Stimulated activated effector memory CD8-positive, alpha-beta T cell treated with anti-CD3 and anti-CD28 coated beads, Interleukin-12 subunit alpha, Interleukin-12 subunit beta, amount 100 ng/mL, for 72 hours (primary cell): ENCODE results near the gene HIRIP3.
"Not testable (repeated sequence)": the region's sequence is repeated elsewhere in the genome, so short reads cannot be mapped to it uniquely, and the experiment has no call there.

Experiments
- ATAC-seq: fragments of 150-1000 bp; cut with Tn5 transposase; 2 replicates; pipeline ENCODE4 v1.10.0; 2021
- DNase-seq, 2 donors: peaks; one replicate each; pipeline ENCODE4 v3.0.0; 2021 to 2022; ENCODE audit warnings: low spot score in 2 of 2
- H3K27ac Mint-ChIP-seq: one replicate; pipeline ENCODE4 v1.8.0; 2022; ENCODE audit warnings: mild to moderate bottlenecking, mixed read lengths
- H3K36me3 Mint-ChIP-seq: one replicate; pipeline ENCODE4 v1.8.0; 2022; ENCODE audit warnings: mild to moderate bottlenecking, mixed read lengths
- H3K4me1 Mint-ChIP-seq: one replicate; pipeline ENCODE4 v1.8.0; 2022; ENCODE audit warnings: mixed read lengths
- H3K4me3 Mint-ChIP-seq: one replicate; pipeline ENCODE4 v1.8.0; 2022; ENCODE audit warnings: mild to moderate bottlenecking, mixed read lengths
- H3K9me3 Mint-ChIP-seq: one replicate; pipeline ENCODE4 v1.8.0; 2022; ENCODE audit warnings: mixed read lengths

HIRIP3 gene

GRCh38 chr16:29972500-29972899 lies 22.9 kb downstream of the HIRIP3 start:
- peaks cover 58% of the 10 kb centered on the region for H3K36me3 Mint-ChIP-seq
- DNase-seq (no peak), ATAC-seq (no peak)
- peak overlapping the region; percentile 97 for H3K4me3 Mint-ChIP-seq
- peak overlapping the region; percentile 95 for H3K27ac Mint-ChIP-seq
- peaks cover 37% of the 10 kb centered on the region for H3K4me1 Mint-ChIP-seq
- H3K9me3 Mint-ChIP-seq, result no peaks in the 10 kb centered on the region

GRCh38 chr16:29971304-29971703 lies 24.1 kb downstream of the HIRIP3 start:
- DNase-seq, result no peak
- no peak for ATAC-seq
- H3K9me3 Mint-ChIP-seq, result no peaks in the 10 kb centered on the region
- H3K4me1 Mint-ChIP-seq, result peaks cover 25% of the 10 kb centered on the region
- peaks cover 55% of the 10 kb centered on the region for H3K36me3 Mint-ChIP-seq
- no peak overlapping the region for H3K4me3 Mint-ChIP-seq
- peak overlapping the region; percentile 60 for H3K27ac Mint-ChIP-seq

DNA sequence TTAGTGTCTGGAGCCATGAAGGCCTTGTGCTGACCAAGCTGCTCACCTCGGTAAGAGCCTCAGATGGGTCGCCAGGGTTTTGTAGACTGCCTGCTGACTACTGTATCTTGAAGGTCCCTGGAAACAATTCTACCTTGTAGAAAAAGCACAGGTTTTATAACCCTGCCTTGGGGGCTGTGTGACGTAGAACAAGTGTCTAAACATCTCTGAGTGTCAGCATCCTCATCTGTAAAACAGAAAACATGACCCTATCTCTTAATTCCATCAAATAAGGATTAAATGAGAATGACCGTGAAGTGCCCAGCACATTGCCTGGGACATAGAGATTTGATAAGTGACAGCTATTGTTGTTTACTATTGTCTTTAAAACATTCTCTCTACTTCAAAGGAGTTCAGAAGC lies 27.2 kb downstream of the HIRIP3 start:
- H3K4me3 Mint-ChIP-seq, result no peak overlapping the region
- ATAC-seq (no peak), DNase-seq (no peak)
- H3K27ac Mint-ChIP-seq, result no peak overlapping the region
- peaks cover 5% of the 10 kb centered on the region for H3K4me1 Mint-ChIP-seq
- H3K9me3 Mint-ChIP-seq, result no peaks in the 10 kb centered on the region
- peaks cover 41% of the 10 kb centered on the region for H3K36me3 Mint-ChIP-seq

DNA sequence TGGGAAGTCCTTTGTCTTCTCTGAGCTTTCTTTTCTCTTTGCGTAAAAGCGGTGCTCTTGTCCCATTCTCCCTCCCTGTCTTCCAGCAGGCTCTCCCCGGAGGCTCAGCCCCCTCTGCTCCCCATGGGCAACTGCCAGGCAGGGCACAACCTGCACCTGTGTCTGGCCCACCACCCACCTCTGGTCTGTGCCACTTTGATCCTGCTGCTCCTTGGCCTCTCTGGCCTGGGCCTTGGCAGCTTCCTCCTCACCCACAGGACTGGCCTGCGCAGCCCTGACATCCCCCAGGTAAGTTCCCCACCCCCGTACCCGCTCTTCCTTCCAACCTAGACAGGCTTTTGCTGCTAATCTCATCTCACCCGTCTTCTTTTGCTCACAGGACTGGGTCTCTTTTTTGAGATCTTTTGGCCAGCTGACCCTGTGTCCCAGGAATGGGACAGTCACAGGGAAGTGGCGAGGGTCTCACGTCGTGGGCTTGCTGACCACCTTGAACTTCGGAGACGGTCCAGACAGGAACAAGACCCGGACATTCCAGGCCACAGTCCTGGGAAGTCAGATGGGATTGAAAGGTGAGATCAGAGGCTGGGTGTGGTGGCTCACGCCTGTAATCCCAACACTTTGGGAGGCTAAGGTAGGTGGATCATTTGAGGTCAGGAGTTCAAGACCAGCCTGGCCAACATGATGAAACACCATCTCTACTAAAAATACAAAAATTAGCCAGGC lies 32.2 kb downstream of the HIRIP3 start:
- Mint-ChIP-seq H3K4me3 (peak overlapping the region; percentile 84), H3K4me1 (peaks cover 18% of the 10 kb centered on the region), H3K9me3 (no peaks in the 10 kb centered on the region), H3K36me3 (peaks cover 11% of the 10 kb centered on the region), H3K27ac (peak overlapping the region; percentile 89)
- ATAC-seq (no peak), DNase-seq (no peak)

DNA sequence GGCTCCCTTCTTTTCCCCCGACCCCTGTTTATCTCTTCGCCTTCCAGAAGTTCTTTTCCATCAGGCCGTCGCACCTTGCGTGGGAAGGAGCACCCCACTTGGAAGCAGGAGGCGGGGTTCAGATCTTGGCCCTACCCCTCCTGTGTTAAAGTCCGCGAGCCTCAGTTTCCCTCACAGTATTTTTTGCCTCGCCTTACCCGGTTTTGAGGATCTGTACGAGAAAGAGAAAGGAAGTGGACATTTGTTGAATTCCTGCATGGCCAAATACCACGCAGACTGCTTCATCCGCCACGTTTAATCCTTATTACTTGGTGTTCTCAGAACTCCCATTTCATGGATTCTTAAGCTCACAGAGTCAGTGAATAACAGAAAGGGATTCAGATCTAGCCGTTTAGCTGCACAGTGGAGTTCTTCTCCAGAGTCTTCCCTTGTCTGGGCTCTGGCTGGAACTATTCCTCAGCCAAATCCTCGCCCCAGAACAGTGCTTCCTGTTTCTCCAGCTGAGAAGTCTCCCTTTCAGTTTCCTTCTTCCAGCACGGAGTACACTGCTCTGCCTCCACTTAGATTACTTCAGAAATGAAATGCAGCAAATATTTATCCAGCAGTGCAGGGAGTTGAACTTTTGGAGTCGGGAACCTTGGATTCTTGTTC lies 32.9 kb downstream of the HIRIP3 start:
- H3K27ac Mint-ChIP-seq, result peak overlapping the region; percentile 89
- peaks cover 18% of the 10 kb centered on the region for H3K4me1 Mint-ChIP-seq
- peaks cover 4% of the 10 kb centered on the region for H3K36me3 Mint-ChIP-seq
- DNase-seq (no peak), ATAC-seq (no peak)
- H3K4me3 Mint-ChIP-seq, result peak overlapping the region; percentile 84
- H3K9me3 Mint-ChIP-seq, result no peaks in the 10 kb centered on the region

DNA sequence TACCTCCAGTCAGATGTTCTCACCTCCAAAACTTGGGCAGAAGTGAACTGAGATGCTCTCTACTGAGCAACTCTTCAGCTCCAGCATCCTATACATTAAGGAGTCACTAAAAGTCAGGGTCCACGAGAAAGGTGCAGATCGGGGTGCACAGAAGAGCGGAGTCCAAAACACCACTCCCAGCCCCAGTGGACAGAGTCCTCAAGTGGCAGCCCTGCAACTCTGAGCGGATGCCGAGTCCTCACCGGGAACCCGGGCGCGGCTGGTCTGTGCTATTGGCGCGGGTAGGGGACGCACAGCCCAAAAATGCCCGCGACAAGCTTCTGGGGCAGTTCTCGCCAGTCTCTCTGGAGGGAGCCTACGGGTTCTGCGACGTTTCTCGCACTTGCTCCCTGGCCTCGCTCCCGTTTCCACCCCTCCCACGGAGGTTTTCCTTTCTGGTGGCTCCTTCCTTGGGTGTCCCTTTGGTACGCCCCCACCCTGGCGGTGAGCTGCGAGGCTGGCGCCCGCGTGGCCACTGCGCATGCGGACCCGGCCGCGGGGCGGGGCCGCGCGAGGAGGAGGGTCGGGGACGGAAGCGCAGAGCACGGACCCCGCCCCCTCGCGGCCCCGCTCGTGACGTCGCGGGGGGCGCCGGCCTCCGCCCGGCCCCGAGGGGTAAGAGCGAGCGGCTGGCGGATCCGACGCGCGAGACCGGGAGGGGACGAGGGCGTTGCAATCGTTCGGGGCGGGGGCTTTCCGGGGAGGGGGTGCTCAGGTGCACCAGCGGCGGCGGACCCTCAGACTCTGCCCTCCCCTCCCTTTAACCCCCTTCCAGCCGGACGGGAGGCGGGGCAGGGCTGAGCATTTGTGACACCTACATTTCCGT lies 33.7 kb downstream of the HIRIP3 start, which contains the start of gene TMEM219:
Gene TMEM219, plus strand, starts transcription at position 601 of the 865 bp plus-strand sequence. CDS start 1,065 bp downstream, outside the sequence.
- Mint-ChIP-seq H3K36me3 (no peaks in the 10 kb centered on the region), H3K4me1 (peaks cover 18% of the 10 kb centered on the region), H3K4me3 (peak within 1 kb of the TSS; percentile 84), H3K9me3 (no peaks in the 10 kb centered on the region), H3K27ac (peak within 1 kb of the TSS; percentile 89)
- DNase-seq, result peak; percentile 98 to 99
- peak; percentile 90 for ATAC-seq

- Mint-ChIP-seq H3K4me3 (peak overlapping the region; percentile 84), H3K4me1 (peaks cover 18% of the 10 kb centered on the region), H3K9me3 (no peaks in the 10 kb centered on the region), H3K27ac (peak overlapping the region; percentile 89), H3K36me3 (no peaks in the 10 kb centered on the region)
- DNase-seq (no peak), ATAC-seq (no peak)
Observed at GRCh38 chr16:29961127-29961478, 34.3 kb downstream of the HIRIP3 start.

- not testable (repeated sequence) for H3K27ac Mint-ChIP-seq, DNase-seq, H3K4me3 Mint-ChIP-seq, ATAC-seq, H3K9me3 Mint-ChIP-seq, H3K36me3 Mint-ChIP-seq
- peaks cover 18% of the 10 kb centered on the region for H3K4me1 Mint-ChIP-seq
Observed at GRCh38 chr16:29959821-29960220, 35.6 kb downstream of the HIRIP3 start.

DNA sequence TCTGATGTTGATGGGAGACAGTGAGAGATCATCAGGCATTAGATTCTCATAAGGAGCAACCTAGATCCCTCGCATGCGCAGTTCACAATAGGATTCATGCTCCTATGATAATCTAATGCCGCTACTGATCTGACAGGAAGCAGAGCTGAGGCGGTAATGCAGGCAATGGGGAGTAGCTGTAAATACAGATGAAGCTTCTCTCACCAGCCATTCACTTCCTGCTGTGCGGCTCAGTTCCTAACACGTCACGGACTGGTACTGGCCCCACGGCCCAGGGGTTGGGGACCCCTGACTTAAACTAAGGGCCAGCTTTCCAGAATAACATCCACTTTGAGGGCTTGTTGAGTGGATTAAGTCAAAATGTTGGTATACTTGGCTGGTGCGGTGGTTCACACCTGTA lies 36.1 kb downstream of the HIRIP3 start:
- no peak overlapping the region for H3K4me3 Mint-ChIP-seq
- no peaks in the 10 kb centered on the region for H3K36me3 Mint-ChIP-seq
- no peaks in the 10 kb centered on the region for H3K9me3 Mint-ChIP-seq
- no peak overlapping the region for H3K27ac Mint-ChIP-seq
- H3K4me1 Mint-ChIP-seq, result peaks cover 18% of the 10 kb centered on the region
- ATAC-seq, result no peak
- DNase-seq, result no peak

GRCh38 chr16:29958756-29959155 lies 36.7 kb downstream of the HIRIP3 start:
- no peak for ATAC-seq
- Mint-ChIP-seq H3K4me3 (no peak overlapping the region), H3K36me3 (no peaks in the 10 kb centered on the region), H3K4me1 (peaks cover 18% of the 10 kb centered on the region), H3K27ac (no peak overlapping the region), H3K9me3 (no peaks in the 10 kb centered on the region)
- DNase-seq, result no peak

DNA sequence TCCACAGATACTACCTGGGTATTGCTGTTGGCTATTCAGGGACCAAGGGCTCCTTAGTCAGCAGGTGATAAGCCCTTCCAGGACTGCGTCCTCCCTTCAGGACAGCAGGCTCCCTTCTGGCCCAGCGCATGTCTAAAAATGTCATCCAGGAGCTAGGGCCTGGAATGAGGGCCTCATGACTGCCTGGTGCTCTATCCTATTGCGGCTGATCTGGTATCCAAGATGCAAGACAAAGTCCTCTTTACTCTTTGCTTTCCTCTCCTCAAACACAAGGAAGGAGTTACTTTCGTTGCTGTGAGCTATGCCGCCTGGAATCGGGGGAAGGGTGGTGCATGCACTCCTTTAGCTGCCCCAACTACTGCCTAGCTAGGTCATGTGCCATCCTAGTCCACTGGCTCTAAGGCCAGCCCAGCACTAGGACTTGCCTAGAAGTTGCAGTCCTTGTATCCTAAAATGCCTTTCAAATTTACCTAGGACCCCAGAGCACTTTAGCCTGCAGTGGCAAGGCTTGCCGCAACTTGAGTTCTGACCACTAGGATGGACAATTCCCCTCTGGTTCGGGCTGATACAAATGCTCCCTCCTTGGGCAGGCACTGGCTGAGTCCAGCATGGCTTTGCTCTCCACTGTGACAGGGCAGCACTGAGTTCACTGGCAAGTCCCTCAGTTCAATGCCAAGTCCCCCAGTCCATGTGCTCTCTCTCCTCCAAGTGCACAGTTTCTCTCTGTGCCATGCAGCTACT lies 43.6 kb downstream of the HIRIP3 start:
- Mint-ChIP-seq H3K4me1 (no peaks in the 10 kb centered on the region), H3K36me3 (no peaks in the 10 kb centered on the region), H3K27ac (peak overlapping the region; percentile 34), H3K9me3 (peaks cover 3% of the 10 kb centered on the region), H3K4me3 (no peak overlapping the region)
- ATAC-seq, result no peak
- no peak for DNase-seq

DNA sequence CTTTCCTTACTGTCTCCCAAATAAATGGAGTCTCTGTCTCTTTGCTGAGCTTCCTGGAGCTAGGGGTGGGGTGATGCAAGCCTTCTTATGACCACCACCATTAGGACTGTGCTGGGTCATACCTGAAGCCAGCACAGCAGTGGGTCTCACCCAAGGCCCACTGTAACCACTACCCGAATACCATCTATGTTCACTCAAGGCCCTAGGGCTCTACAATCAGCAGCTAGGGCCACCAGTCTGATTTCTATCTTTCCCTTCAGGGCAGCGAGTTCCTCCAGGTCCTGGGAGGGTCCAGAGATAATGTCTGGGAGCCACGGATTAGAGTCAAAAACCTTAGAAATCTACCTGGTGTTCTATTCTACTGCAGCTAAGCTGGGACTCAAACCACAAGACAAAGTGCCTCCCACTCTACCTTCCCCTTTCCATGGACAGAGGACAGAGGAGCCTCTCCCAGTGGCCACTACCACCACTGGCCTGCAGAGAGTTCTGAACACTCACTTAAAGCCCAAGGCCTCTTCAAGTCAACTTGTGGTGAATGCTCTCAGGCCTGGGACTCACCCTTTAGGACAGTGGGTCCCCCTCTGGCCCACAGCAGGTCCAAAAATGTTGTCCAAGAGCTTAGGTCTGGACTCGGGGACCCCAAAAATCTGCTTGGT lies 44.5 kb downstream of the HIRIP3 start:
- Mint-ChIP-seq H3K27ac (no peak overlapping the region), H3K36me3 (no peaks in the 10 kb centered on the region), H3K4me3 (no peak overlapping the region), H3K9me3 (peaks cover 3% of the 10 kb centered on the region), H3K4me1 (no peaks in the 10 kb centered on the region)
- no peak for ATAC-seq
- no peak for DNase-seq

DNA sequence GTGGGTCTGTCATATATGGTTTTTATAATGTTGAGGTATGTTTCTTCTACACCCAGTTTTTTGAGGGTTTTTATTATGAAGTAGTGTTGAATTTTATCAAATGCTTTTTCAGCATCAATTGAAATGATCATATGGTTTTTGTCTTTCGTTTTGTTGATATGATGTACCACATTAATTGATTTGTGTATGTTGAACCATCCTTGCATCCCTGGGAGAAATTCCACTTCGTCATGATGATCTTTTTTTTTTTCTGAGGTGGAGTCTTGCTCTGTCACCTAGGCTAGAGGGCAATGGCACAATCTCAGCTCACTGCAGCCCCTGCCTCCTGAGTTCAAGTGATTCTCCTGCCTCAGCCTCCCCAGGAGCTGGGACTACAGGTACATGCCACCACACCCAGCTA lies 47.5 kb downstream of the HIRIP3 start:
- DNase-seq, result no peak
- H3K4me1 Mint-ChIP-seq, result no peaks in the 10 kb centered on the region
- no peak overlapping the region for H3K27ac Mint-ChIP-seq
- H3K36me3 Mint-ChIP-seq, result no peaks in the 10 kb centered on the region
- ATAC-seq, result no peak
- no peak overlapping the region for H3K4me3 Mint-ChIP-seq
- peaks cover 3% of the 10 kb centered on the region for H3K9me3 Mint-ChIP-seq

DNA sequence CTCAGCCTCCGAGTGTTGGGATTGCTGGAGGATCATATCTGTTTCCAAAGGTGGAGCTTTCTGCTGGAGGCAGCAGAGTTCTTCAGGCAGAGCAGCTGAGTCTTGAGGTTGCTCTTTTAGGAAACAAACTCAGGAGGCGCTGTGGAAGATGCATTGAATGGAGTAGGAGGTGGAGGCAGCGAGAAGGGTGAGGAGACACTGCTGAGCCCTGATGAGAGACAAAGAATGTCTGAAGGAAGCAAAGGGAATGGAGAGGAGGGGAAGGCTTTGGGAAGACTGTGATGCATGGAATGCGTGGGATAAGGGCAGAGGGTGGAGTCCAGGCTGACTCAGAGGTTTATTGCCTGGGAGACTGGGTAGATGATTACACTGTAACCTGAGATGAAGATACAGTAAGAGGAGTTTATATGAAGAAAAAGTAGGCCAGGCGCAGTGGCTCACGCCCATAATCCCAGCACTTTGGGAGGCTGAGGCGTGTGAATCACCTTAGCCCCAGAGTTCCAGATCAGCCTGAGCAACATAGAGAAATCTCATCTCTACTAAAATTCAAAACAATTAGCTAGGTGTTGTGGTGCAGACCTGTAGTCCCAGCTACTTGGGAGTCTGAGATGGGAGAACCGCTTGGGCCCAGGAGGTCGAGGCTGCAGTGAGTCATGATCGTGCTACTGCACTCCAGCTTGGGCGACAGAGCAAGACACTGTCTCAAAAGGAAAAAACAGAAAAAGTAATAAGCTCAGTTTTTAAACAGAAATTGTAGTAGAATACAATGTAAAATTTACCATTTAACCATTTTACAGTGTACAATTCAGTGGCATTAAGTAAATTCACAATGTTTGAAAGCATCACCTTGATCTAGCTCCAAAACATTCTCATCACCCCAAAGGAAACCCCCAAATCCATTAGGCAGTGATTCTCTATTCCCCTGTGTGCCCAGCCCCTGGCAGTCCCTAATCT lies 51.3 kb downstream of the HIRIP3 start:
- H3K27ac Mint-ChIP-seq, result no peak overlapping the region
- H3K4me1 Mint-ChIP-seq, result no peaks in the 10 kb centered on the region
- no peaks in the 10 kb centered on the region for H3K9me3 Mint-ChIP-seq
- ATAC-seq (no peak), DNase-seq (no peak)
- H3K36me3 Mint-ChIP-seq, result no peaks in the 10 kb centered on the region
- no peak overlapping the region for H3K4me3 Mint-ChIP-seq
